Neural progenitor cell (in vitro differentiated cells): ENCODE measurements around the gene TMEM30A. TPM values are rescaled to one million over a fixed set of nuclear protein-coding genes. Genes with fewer than 3 reads are reported as not detected.

Source experiments
- DNase-seq: peaks from one replicate; pipeline ENCODE4 v3.0.0-alpha.2; 2016; ENCODE audit warnings: low spot score
- H2AFZ ChIP-seq: fragments of 200-600 bp; sonication (generic); replicated peaks from 2 replicates; pipeline ENCODE4 v1.6.1; 2016; ENCODE audit warnings: antibody characterized with exemption
- H3F3A ChIP-seq: fragments of 200-600 bp; sonication (generic); 2 replicates; pipeline ENCODE4 v1.6.1; 2016; ENCODE audit warnings: antibody characterized with exemption, low read depth
- H3K27ac ChIP-seq: fragments of 200-600 bp; sonication (generic); 2 replicates; pipeline ENCODE4 v1.5.1; 2016; ENCODE audit warnings: mild to moderate bottlenecking
- H3K27me3 ChIP-seq: fragments of 200-600 bp; sonication (generic); 2 replicates; pipeline ENCODE4 v1.6.1; 2016; ENCODE audit warnings: mild to moderate bottlenecking, moderate library complexity
- H3K36me3 ChIP-seq: fragments of 200-600 bp; sonication (generic); 2 replicates; pipeline ENCODE4 v1.5.1; 2016
- H3K4me1 ChIP-seq: fragments of 200-600 bp; sonication (generic); 2 replicates; pipeline ENCODE4 v1.6.1; 2016; ENCODE audit warnings: mixed run types
- H3K4me2 ChIP-seq: fragments of 200-600 bp; sonication (generic); 2 replicates; pipeline ENCODE4 v1.6.1; 2016
- H3K4me3 ChIP-seq: fragments of 200-600 bp; sonication (generic); 2 replicates; pipeline ENCODE4 v1.5.1; 2016
- H3K79me2 ChIP-seq: fragments of 200-600 bp; sonication (generic); 2 replicates; pipeline ENCODE4 v1.6.1; 2016; ENCODE audit warnings: low read depth
- H3K9ac ChIP-seq: fragments of 200-600 bp; sonication (generic); 2 replicates; pipeline ENCODE4 v1.6.1; 2016
- H3K9me3 ChIP-seq: fragments of 200-600 bp; sonication (generic); 2 replicates; pipeline ENCODE4 v1.5.1; 2016; ENCODE audit warnings: low read depth
- H4K20me1 ChIP-seq: fragments of 200-600 bp; sonication (generic); 2 replicates; pipeline ENCODE4 v1.6.1; 2016; ENCODE audit warnings: low read depth
- H3K27ac Mint-ChIP-seq: 3 replicates; pipeline ENCODE4 v1.8.0; 2021; ENCODE audit warnings: mixed read lengths
- H3K27me3 Mint-ChIP-seq: 2 replicates; pipeline ENCODE4 v1.8.0; 2022; ENCODE audit warnings: low read depth, mild to moderate bottlenecking, inconsistent platforms, moderate library complexity, mixed read lengths; ENCODE audit not compliant: insufficient read depth
- H3K36me3 Mint-ChIP-seq: 3 replicates; pipeline ENCODE4 v1.8.0; 2021; ENCODE audit warnings: mixed read lengths
- H3K4me1 Mint-ChIP-seq: 3 replicates; pipeline ENCODE4 v1.8.0; 2021; ENCODE audit warnings: mixed read lengths
- H3K4me3 Mint-ChIP-seq: 3 replicates; pipeline ENCODE4 v1.8.0; 2021; ENCODE audit warnings: mild to moderate bottlenecking, moderate library complexity, mixed read lengths
- H3K9me3 Mint-ChIP-seq: 3 replicates; pipeline ENCODE4 v1.8.0; 2020; ENCODE audit warnings: mixed read lengths
- CTCF ChIP-seq: fragments of 200-600 bp; sonication (generic); IDR thresholded peaks from 2 replicates; pipeline ENCODE4 v1.5.1; 2017; ENCODE audit warnings: antibody characterized with exemption, mild to moderate bottlenecking
- EZH2 ChIP-seq: fragments of 200-600 bp; sonication (generic); IDR thresholded peaks from 2 replicates; pipeline ENCODE4 v1.6.1; 2017; ENCODE audit warnings: antibody characterized with exemption, mild to moderate bottlenecking, moderate library complexity
- EZH2phosphoT487 ChIP-seq: fragments of 200-600 bp; sonication (generic); IDR thresholded peaks from 2 replicates; pipeline ENCODE4 v1.6.1; 2017; ENCODE audit warnings: antibody characterized with exemption
- total RNA-seq: library from RNA; depleted of rRNA; stranded (reverse); fragments of >200 nt; gene quantifications from 2 replicates; pipeline ENCODE4 v1.2.3, GENCODE V29; 2015; ENCODE audit warnings: low replicate concordance

Gene TMEM30A
- total RNA-seq, 1 donor from 2014 or later = 86.0 TPM

- no peak for DNase-seq
- Histone ChIP-seq H3K9me3 (no peaks in the 10 kb centered on the region), H3K36me3 (no peaks in the 10 kb centered on the region), H4K20me1 (no peaks in the 10 kb centered on the region), H3K27me3 (no peaks in the 10 kb centered on the region), H3K4me3 (no peak overlapping the region), H3F3A (peaks cover 1% of the 10 kb centered on the region), H3K79me2 (no peaks in the 10 kb centered on the region), H2AFZ (no peak overlapping the region), H3K27ac (no peak overlapping the region), H3K9ac (no peak overlapping the region), H3K4me2 (no peak overlapping the region), H3K4me1 (peaks cover 16% of the 10 kb centered on the region)
- H3K4me3 Mint-ChIP-seq = no peak overlapping the region
- no peaks in the 10 kb centered on the region for H3K27me3 Mint-ChIP-seq
- H3K27ac Mint-ChIP-seq = no peak overlapping the region
- no peaks in the 10 kb centered on the region for H3K9me3 Mint-ChIP-seq
- no peaks in the 10 kb centered on the region for H3K36me3 Mint-ChIP-seq
- H3K4me1 Mint-ChIP-seq = no peaks in the 10 kb centered on the region
- TF ChIP-seq CTCF (peak; percentile 19), EZH2 (no peak)
Measured at GRCh38 chr6:75305573-75305972, 21.0 kb upstream of the TMEM30A start.

GRCh38 chr6:75302280-75302679, 17.7 kb upstream of the TMEM30A start:
- no peaks in the 10 kb centered on the region for H3K9me3 ChIP-seq
- H3K4me2 ChIP-seq = no peak overlapping the region
- H3K79me2 ChIP-seq = no peaks in the 10 kb centered on the region
- H3K4me3 ChIP-seq = no peak overlapping the region
- H3K4me3 Mint-ChIP-seq = no peak overlapping the region
- DNase-seq = no peak
- no peak overlapping the region for H3K27ac ChIP-seq
- H3K36me3 Mint-ChIP-seq = no peaks in the 10 kb centered on the region
- H3K4me1 ChIP-seq = peaks cover 25% of the 10 kb centered on the region
- TF ChIP-seq EZH2phosphoT487 (no peak), CTCF (no peak)
- peaks cover 22% of the 10 kb centered on the region for H3F3A ChIP-seq
- no peaks in the 10 kb centered on the region for H4K20me1 ChIP-seq
- H3K36me3 ChIP-seq = no peaks in the 10 kb centered on the region
- H3K27me3 ChIP-seq = no peaks in the 10 kb centered on the region
- H3K9ac ChIP-seq = no peak overlapping the region
- H3K27me3 Mint-ChIP-seq = no peaks in the 10 kb centered on the region
- no peak overlapping the region for H2AFZ ChIP-seq
- H3K9me3 Mint-ChIP-seq = no peaks in the 10 kb centered on the region
- H3K27ac Mint-ChIP-seq = no peak overlapping the region
- H3K4me1 Mint-ChIP-seq = peaks cover 13% of the 10 kb centered on the region

GRCh38 chr6:75301537-75301936, 16.9 kb upstream of the TMEM30A start:
- no peak for DNase-seq
- H3K27ac ChIP-seq = no peak overlapping the region
- H4K20me1 ChIP-seq = no peaks in the 10 kb centered on the region
- peaks cover 22% of the 10 kb centered on the region for H3F3A ChIP-seq
- no peak overlapping the region for H3K4me3 ChIP-seq
- Mint-ChIP-seq H3K4me3 (no peak overlapping the region), H3K27me3 (no peaks in the 10 kb centered on the region), H3K36me3 (no peaks in the 10 kb centered on the region), H3K4me1 (peaks cover 13% of the 10 kb centered on the region), H3K9me3 (no peaks in the 10 kb centered on the region), H3K27ac (no peak overlapping the region)
- H3K4me2 ChIP-seq = no peak overlapping the region
- no peak overlapping the region for H3K9ac ChIP-seq
- TF ChIP-seq EZH2 = no peak
- TF ChIP-seq CTCF = no peak
- TF ChIP-seq EZH2phosphoT487 = no peak
- no peaks in the 10 kb centered on the region for H3K27me3 ChIP-seq
- peaks cover 25% of the 10 kb centered on the region for H3K4me1 ChIP-seq
- H3K79me2 ChIP-seq = no peaks in the 10 kb centered on the region
- no peaks in the 10 kb centered on the region for H3K36me3 ChIP-seq
- no peak overlapping the region for H2AFZ ChIP-seq
- H3K9me3 ChIP-seq = no peaks in the 10 kb centered on the region

- Histone ChIP-seq H3K36me3 (no peaks in the 10 kb centered on the region), H3K9me3 (no peaks in the 10 kb centered on the region), H3K4me2 (no peak overlapping the region), H4K20me1 (no peaks in the 10 kb centered on the region), H3F3A (peaks cover 23% of the 10 kb centered on the region), H3K9ac (no peak overlapping the region), H3K4me3 (no peak overlapping the region), H3K4me1 (peaks cover 25% of the 10 kb centered on the region), H2AFZ (no peak overlapping the region), H3K27ac (no peak overlapping the region), H3K27me3 (no peaks in the 10 kb centered on the region), H3K79me2 (no peaks in the 10 kb centered on the region)
- TF ChIP-seq CTCF (no peak), EZH2 (no peak), EZH2phosphoT487 (no peak)
- H3K4me3 Mint-ChIP-seq = no peak overlapping the region
- no peaks in the 10 kb centered on the region for H3K36me3 Mint-ChIP-seq
- peaks cover 13% of the 10 kb centered on the region for H3K4me1 Mint-ChIP-seq
- H3K27ac Mint-ChIP-seq = no peak overlapping the region
- H3K27me3 Mint-ChIP-seq = no peaks in the 10 kb centered on the region
- DNase-seq = no peak
- no peaks in the 10 kb centered on the region for H3K9me3 Mint-ChIP-seq
Measured at GRCh38 chr6:75301088-75301487, 16.5 kb upstream of the TMEM30A start.
